Liver (tissue), 3 donors: Measurements from ENCODE around the gene COPS2.

Experiments
- EGR1 ChIP-seq, 2 donors: IDR thresholded peaks; 2 replicates each; pipeline ENCODE4 v1.6.1; 2016 to 2018; ENCODE audit warnings: antibody characterized with exemption in 2 of 2, low read depth in 2 of 2
- FOXA2 ChIP-seq: IDR thresholded peaks from 2 replicates; pipeline ENCODE4 v1.6.1; 2016; ENCODE audit warnings: antibody characterized with exemption
- HNF4G ChIP-seq: IDR thresholded peaks from 2 replicates; pipeline ENCODE4 v1.6.1; 2016; ENCODE audit warnings: antibody characterized with exemption
- JUND ChIP-seq, 2 donors: IDR thresholded peaks; 2 replicates each; pipeline ENCODE4 v1.6.1; 2016; ENCODE audit warnings: antibody characterized with exemption in 2 of 2
- RAD21 ChIP-seq, 2 donors: IDR thresholded peaks; 2 replicates each; pipeline ENCODE4 v1.6.1; 2016; ENCODE audit warnings: antibody characterized with exemption in 2 of 2, mild to moderate bottlenecking in 2 of 2
- RXRA ChIP-seq, 2 donors: IDR thresholded peaks; 2 replicates each; pipeline ENCODE4 v1.6.1; 2017 to 2018; ENCODE audit warnings: antibody characterized with exemption in 2 of 2, mild to moderate bottlenecking in 1 of 2
- TAF1 ChIP-seq: conservative IDR thresholded peaks from 2 replicates; pipeline ENCODE4 v1.6.1; 2016; ENCODE audit warnings: antibody characterized with exemption, mild to moderate bottlenecking
- TF ChIP-seq, protein P1 (sequence below): IDR thresholded peaks from 2 replicates; pipeline ENCODE4 v1.6.1; 2016; ENCODE audit warnings: antibody characterized with exemption, mild to moderate bottlenecking
- TF ChIP-seq, protein P2 (sequence below): fragments of 150-350 bp; IDR thresholded peaks from 2 replicates; pipeline ENCODE4 v1.5.1; 2017; ENCODE audit warnings: improper control_type of control experiment, low read depth, low read length; ENCODE audit not compliant: missing input control
- TF ChIP-seq, protein P3 (sequence below): IDR thresholded peaks from 2 replicates; pipeline ENCODE4 v1.6.1; 2016; ENCODE audit warnings: antibody characterized with exemption
- TF ChIP-seq, protein P4 (sequence below): IDR thresholded peaks from 2 replicates; pipeline ENCODE4 v1.6.1; 2016; ENCODE audit warnings: antibody characterized with exemption
- donor health status: healthy.
- donor health status: healthy.

DNA sequence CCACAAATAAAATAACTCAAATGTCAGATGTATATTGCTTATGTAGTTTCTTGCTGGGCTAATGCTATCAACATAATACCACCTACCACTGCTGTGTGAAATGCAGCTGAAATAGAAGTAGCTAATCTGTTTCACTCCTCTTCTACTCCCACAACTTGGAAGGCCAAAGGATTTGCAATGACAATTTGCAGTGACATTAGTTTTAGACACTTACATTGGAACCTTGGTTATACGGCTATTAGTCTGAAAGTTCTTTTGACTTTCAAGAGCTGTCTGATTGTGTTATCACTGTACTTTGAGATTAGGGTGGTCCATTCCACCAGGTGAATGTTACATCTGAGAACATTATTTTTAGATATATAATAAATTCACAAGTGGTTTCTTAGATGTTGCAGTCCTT is 33.5 kb downstream of the COPS2 start:
- TF ChIP-seq, protein P1, sequence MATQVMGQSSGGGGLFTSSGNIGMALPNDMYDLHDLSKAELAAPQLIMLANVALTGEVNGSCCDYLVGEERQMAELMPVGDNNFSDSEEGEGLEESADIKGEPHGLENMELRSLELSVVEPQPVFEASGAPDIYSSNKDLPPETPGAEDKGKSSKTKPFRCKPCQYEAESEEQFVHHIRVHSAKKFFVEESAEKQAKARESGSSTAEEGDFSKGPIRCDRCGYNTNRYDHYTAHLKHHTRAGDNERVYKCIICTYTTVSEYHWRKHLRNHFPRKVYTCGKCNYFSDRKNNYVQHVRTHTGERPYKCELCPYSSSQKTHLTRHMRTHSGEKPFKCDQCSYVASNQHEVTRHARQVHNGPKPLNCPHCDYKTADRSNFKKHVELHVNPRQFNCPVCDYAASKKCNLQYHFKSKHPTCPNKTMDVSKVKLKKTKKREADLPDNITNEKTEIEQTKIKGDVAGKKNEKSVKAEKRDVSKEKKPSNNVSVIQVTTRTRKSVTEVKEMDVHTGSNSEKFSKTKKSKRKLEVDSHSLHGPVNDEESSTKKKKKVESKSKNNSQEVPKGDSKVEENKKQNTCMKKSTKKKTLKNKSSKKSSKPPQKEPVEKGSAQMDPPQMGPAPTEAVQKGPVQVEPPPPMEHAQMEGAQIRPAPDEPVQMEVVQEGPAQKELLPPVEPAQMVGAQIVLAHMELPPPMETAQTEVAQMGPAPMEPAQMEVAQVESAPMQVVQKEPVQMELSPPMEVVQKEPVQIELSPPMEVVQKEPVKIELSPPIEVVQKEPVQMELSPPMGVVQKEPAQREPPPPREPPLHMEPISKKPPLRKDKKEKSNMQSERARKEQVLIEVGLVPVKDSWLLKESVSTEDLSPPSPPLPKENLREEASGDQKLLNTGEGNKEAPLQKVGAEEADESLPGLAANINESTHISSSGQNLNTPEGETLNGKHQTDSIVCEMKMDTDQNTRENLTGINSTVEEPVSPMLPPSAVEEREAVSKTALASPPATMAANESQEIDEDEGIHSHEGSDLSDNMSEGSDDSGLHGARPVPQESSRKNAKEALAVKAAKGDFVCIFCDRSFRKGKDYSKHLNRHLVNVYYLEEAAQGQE = no peak
- TF ChIP-seq, protein P2, sequence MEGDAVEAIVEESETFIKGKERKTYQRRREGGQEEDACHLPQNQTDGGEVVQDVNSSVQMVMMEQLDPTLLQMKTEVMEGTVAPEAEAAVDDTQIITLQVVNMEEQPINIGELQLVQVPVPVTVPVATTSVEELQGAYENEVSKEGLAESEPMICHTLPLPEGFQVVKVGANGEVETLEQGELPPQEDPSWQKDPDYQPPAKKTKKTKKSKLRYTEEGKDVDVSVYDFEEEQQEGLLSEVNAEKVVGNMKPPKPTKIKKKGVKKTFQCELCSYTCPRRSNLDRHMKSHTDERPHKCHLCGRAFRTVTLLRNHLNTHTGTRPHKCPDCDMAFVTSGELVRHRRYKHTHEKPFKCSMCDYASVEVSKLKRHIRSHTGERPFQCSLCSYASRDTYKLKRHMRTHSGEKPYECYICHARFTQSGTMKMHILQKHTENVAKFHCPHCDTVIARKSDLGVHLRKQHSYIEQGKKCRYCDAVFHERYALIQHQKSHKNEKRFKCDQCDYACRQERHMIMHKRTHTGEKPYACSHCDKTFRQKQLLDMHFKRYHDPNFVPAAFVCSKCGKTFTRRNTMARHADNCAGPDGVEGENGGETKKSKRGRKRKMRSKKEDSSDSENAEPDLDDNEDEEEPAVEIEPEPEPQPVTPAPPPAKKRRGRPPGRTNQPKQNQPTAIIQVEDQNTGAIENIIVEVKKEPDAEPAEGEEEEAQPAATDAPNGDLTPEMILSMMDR = no peak
- TF ChIP-seq JUND (IDR thresholded peaks at IDR 0.05) (no peak), RAD21 (IDR thresholded peaks at IDR 0.05) (no peak), EGR1 (IDR thresholded peaks at IDR 0.05; ENCODE audit: low read depth in 2 of 2) (no peak), FOXA2 (no peak), RXRA (IDR thresholded peaks at IDR 0.05) (no peak), HNF4G (no peak), TAF1 (no peak)
- TF ChIP-seq, protein P3, sequence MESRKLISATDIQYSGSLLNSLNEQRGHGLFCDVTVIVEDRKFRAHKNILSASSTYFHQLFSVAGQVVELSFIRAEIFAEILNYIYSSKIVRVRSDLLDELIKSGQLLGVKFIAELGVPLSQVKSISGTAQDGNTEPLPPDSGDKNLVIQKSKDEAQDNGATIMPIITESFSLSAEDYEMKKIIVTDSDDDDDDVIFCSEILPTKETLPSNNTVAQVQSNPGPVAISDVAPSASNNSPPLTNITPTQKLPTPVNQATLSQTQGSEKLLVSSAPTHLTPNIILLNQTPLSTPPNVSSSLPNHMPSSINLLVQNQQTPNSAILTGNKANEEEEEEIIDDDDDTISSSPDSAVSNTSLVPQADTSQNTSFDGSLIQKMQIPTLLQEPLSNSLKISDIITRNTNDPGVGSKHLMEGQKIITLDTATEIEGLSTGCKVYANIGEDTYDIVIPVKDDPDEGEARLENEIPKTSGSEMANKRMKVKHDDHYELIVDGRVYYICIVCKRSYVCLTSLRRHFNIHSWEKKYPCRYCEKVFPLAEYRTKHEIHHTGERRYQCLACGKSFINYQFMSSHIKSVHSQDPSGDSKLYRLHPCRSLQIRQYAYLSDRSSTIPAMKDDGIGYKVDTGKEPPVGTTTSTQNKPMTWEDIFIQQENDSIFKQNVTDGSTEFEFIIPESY = no peak
- TF ChIP-seq, protein P4, sequence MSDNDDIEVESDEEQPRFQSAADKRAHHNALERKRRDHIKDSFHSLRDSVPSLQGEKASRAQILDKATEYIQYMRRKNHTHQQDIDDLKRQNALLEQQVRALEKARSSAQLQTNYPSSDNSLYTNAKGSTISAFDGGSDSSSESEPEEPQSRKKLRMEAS = no peak
